HEK293T (cell line): Measurements from ENCODE around the gene TBX1.
"Not testable (repeated sequence)": the region's sequence is repeated elsewhere in the genome, so short reads cannot be mapped to it uniquely, and the experiment has no call there.

ENCODE experiments used
- CTCF ChIA-PET: fragments of 350-600 bp; formaldehyde crosslinking; extraction: SDS; loops from one replicate; lab custom pipeline; 2021; ENCODE audit warnings: antibody characterized with exemption, inconsistent platforms; lab: Yijun Ruan, JAX
- POLR2A ChIA-PET: fragments of 350-600 bp; formaldehyde crosslinking; extraction: SDS; loops from one replicate; lab custom pipeline; 2020; ENCODE audit warnings: antibody characterized with exemption, inconsistent platforms; lab: Yijun Ruan, JAX
- DNase-seq: peaks from one replicate; pipeline ENCODE4 v3.0.0; 2012; ENCODE audit warnings: mixed read lengths; ENCODE audit errors: extremely low spot score
- ARNT ChIP-seq: fragments of 450-650 bp; IDR thresholded peaks from 2 replicates; pipeline ENCODE4 v1.6.1; 2017; ENCODE audit warnings: mild to moderate bottlenecking
- BHLHE40 ChIP-seq: fragments of 450-650 bp; IDR thresholded peaks from 2 replicates; pipeline ENCODE4 v1.6.1; 2016; ENCODE audit warnings: mild to moderate bottlenecking, moderate library complexity, borderline replicate concordance
- CTBP1 ChIP-seq: fragments of 450-650 bp; IDR thresholded peaks from 2 replicates; pipeline ENCODE4 v1.6.1; 2016; ENCODE audit warnings: borderline replicate concordance
- ELF4 ChIP-seq: fragments of 450-650 bp; IDR thresholded peaks from 2 replicates; pipeline ENCODE4 v1.6.1; 2017; ENCODE audit warnings: antibody characterized with exemption
- FOXA1 ChIP-seq: fragments of 450-650 bp; IDR thresholded peaks from 2 replicates; pipeline ENCODE4 v1.6.1; 2016; ENCODE audit warnings: mild to moderate bottlenecking
- FOXK2 ChIP-seq: fragments of 450-650 bp; IDR thresholded peaks from 2 replicates; pipeline ENCODE4 v1.6.1; 2016; ENCODE audit warnings: mild to moderate bottlenecking
- FOXM1 ChIP-seq: fragments of 450-650 bp; IDR thresholded peaks from 2 replicates; pipeline ENCODE4 v1.6.1; 2017; ENCODE audit warnings: mild to moderate bottlenecking, borderline replicate concordance
- HDGF ChIP-seq: fragments of 450-650 bp; IDR thresholded peaks from 2 replicates; pipeline ENCODE4 v1.6.1; 2017; ENCODE audit warnings: antibody characterized with exemption, borderline replicate concordance
- L3MBTL2 ChIP-seq: fragments of 450-650 bp; conservative IDR thresholded peaks from 2 replicates; pipeline ENCODE4 v1.6.1; 2016; ENCODE audit warnings: mild to moderate bottlenecking
- LEF1 ChIP-seq: fragments of 450-650 bp; IDR thresholded peaks from 2 replicates; pipeline ENCODE4 v1.6.1; 2017; ENCODE audit warnings: mild to moderate bottlenecking, borderline replicate concordance
- NFRKB ChIP-seq: fragments of 450-650 bp; IDR thresholded peaks from 2 replicates; pipeline ENCODE4 v1.6.1; 2016; ENCODE audit warnings: mild to moderate bottlenecking, moderate library complexity
- PKNOX1 ChIP-seq: fragments of 450-650 bp; IDR thresholded peaks from 2 replicates; pipeline ENCODE4 v1.6.1; 2016
- SP1 ChIP-seq: fragments of 450-650 bp; IDR thresholded peaks from 2 replicates; pipeline ENCODE4 v1.6.1; 2017
- SUZ12 ChIP-seq: fragments of 450-650 bp; IDR thresholded peaks from 2 replicates; pipeline ENCODE4 v1.6.1; 2016; ENCODE audit warnings: mild to moderate bottlenecking
- TARDBP ChIP-seq: fragments of 450-650 bp; IDR thresholded peaks from 2 replicates; pipeline ENCODE4 v1.6.1; 2016
- ZNF384 ChIP-seq: fragments of 450-650 bp; IDR thresholded peaks from 2 replicates; pipeline ENCODE4 v1.6.1; 2016

TBX1 gene

GRCh38 chr22:19772673-19773469 lies 12.3 kb downstream of the TBX1 start:
- DNase-seq = no peak
- TF ChIP-seq ZNF384 (no peak), NFRKB (no peak), SP1 (no peak), LEF1 (no peak), TARDBP (no peak), BHLHE40 (no peak), CTBP1 (no peak), HDGF (no peak), FOXM1 (no peak), ARNT (no peak), L3MBTL2 (no peak)
- ChIA-PET POLR2A (interaction anchor here (1.1 kb wide), 1 partner anchor 10 kb away, joined by 3 read pairs; no protein-coding TSS in a partner anchor), CTCF (no interaction called here)

GRCh38 chr22:19773470-19774040 lies 13.0 kb downstream of the TBX1 start:
- no peak for DNase-seq
- ChIA-PET POLR2A (interaction anchor here (1.1 kb wide), 1 partner anchor 11 kb away, joined by 3 read pairs; no protein-coding TSS in a partner anchor), CTCF (no interaction called here)
- TF ChIP-seq CTBP1 = no peak
- no peak for TF ChIP-seq FOXA1

GRCh38 chr22:19774628-19775027 lies 14.1 kb downstream of the TBX1 start:
- CTCF ChIA-PET = no interaction called here
- no peak for DNase-seq
- POLR2A ChIA-PET = no interaction called here
- no peak for TF ChIP-seq FOXA1
- TF ChIP-seq LEF1 = no peak
- no peak for TF ChIP-seq SUZ12
- no peak for TF ChIP-seq NFRKB
- no peak for TF ChIP-seq FOXM1
- no peak for TF ChIP-seq CTBP1
- no peak for TF ChIP-seq BHLHE40
- no peak for TF ChIP-seq SP1
- TF ChIP-seq ELF4 = no peak
- no peak for TF ChIP-seq HDGF
- TF ChIP-seq FOXK2 = no peak
- no peak for TF ChIP-seq L3MBTL2
- TF ChIP-seq ZNF384 = no peak
- no peak for TF ChIP-seq PKNOX1
- no peak for TF ChIP-seq ARNT

GRCh38 chr22:19775496-19776325 lies 15.1 kb downstream of the TBX1 start:
- TF ChIP-seq CTBP1 = no peak
- no peak for TF ChIP-seq HDGF
- TF ChIP-seq LEF1 = no peak
- no peak for TF ChIP-seq TARDBP
- TF ChIP-seq BHLHE40 = no peak
- no peak for TF ChIP-seq FOXA1
- TF ChIP-seq NFRKB = no peak
- TF ChIP-seq SUZ12 = no peak
- no peak for TF ChIP-seq FOXK2
- no peak for TF ChIP-seq ELF4
- TF ChIP-seq ZNF384 = no peak
- no peak for TF ChIP-seq L3MBTL2
- no peak for TF ChIP-seq SP1
- no peak for TF ChIP-seq FOXM1
- no peak for TF ChIP-seq ARNT
- no peak for TF ChIP-seq PKNOX1
- no peak for DNase-seq
- ChIA-PET POLR2A (no interaction called here), CTCF (no interaction called here)

GRCh38 chr22:19776433-19777031 lies 16.0 kb downstream of the TBX1 start:
- DNase-seq = no peak
- POLR2A ChIA-PET = no interaction called here
- CTCF ChIA-PET = no interaction called here
- TF ChIP-seq HDGF = no peak
- no peak for TF ChIP-seq ZNF384
- TF ChIP-seq BHLHE40 = no peak

- POLR2A ChIA-PET, DNase-seq: not testable (repeated sequence)
- CTCF ChIA-PET = interaction anchor here (1.6 kb wide), 1 partner anchor 53 kb away, joined by 3 read pairs; no protein-coding TSS in a partner anchor
Observed at GRCh38 chr22:19777192-19777591, 16.6 kb downstream of the TBX1 start.
